ENCODE measurements around the gene TRIM33. TPM values are rescaled to one million over a fixed set of nuclear protein-coding genes. Genes with fewer than 3 reads are reported as not detected.

Gene TRIM33
- total RNA-seq, 1 experiment from 2014 or later, result 53.8 TPM

DNA sequence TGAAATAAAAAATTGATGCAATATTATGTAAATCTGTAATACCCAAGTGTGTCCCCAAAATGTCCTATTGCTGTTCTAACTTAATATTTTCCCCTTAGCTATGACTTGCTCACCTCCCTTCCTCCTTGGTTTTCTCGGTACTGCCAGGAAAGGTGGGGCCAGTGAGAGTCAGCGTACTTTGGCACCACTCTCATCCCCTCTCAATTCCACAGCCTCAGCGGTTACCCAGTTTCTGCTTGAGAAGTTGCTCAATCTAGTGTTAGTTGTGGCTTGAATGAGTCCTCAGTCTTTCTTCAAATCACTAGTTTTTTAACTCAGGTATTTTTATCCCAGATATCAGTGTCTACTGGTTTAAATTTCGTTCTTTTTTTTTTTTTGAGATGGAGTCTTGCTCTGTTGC, 38.1 kb upstream of the TRIM33 start:
- Histone ChIP-seq H3T11ph (ENCODE audit: low read length) (no peak overlapping the region), H3K23me2 (ENCODE audit: insufficient read length, low read depth, low read length, poor library complexity, severe bottlenecking) (no peaks in the 10 kb centered on the region), H2AK5ac (ENCODE audit: insufficient read length, low read length) (no peak overlapping the region), H2BK12ac (ENCODE audit: insufficient read length, low read depth, low read length) (no peak overlapping the region), H3K23ac (ENCODE audit: insufficient read length, low read depth, low read length) (no peak overlapping the region), H3K9ac (ENCODE audit: extremely low read depth, insufficient read length, low read length) (no peak overlapping the region), H3K79me1 (ENCODE audit: insufficient read depth, low read depth, low read length, poor library complexity, severe bottlenecking) (no peaks in the 10 kb centered on the region), H4K8ac (replicated peaks; ENCODE audit: insufficient read length, low read depth, low read length) (no peak overlapping the region), H3K27me3 (ENCODE audit: insufficient read depth, low read length) (no peaks in the 10 kb centered on the region), H3K56ac (ENCODE audit: insufficient read length, low read depth, low read length) (no peak overlapping the region), H3K18ac (ENCODE audit: insufficient read length, low read depth, low read length) (no peak overlapping the region), H3K14ac (ENCODE audit: insufficient read depth, low read length) (no peak overlapping the region), H2BK120ac (ENCODE audit: low read depth, low read length, poor library complexity, severe bottlenecking) (no peak overlapping the region), H4K5ac (ENCODE audit: insufficient read length, low read depth, low read length) (no peak overlapping the region), H2BK20ac (ENCODE audit: low read depth, low read length, poor library complexity, severe bottlenecking) (no peak overlapping the region), H2BK15ac (ENCODE audit: low read depth, low read length) (no peak overlapping the region), H3K4ac (ENCODE audit: low read depth, low read length) (no peak overlapping the region), H3K79me2 (ENCODE audit: insufficient read depth, low read length) (no peaks in the 10 kb centered on the region), H4K20me1 (ENCODE audit: control insufficient read depth, insufficient read depth, insufficient read length) (no peaks in the 10 kb centered on the region), H4K91ac (ENCODE audit: insufficient read length, low read depth, low read length) (no peak overlapping the region), H2AFZ (ENCODE audit: low read length) (no peak overlapping the region), H3K4me1 (ENCODE audit: insufficient read depth, low read length) (no peaks in the 10 kb centered on the region), H2BK5ac (ENCODE audit: insufficient read length, low read length) (no peak overlapping the region), H3K4me2 (ENCODE audit: insufficient read depth, insufficient read length, low read length) (no peak overlapping the region), H3K27ac (ENCODE audit: insufficient read length, low read depth, low read length) (no peak overlapping the region), H3K9me3 (ENCODE audit: control insufficient read depth, low read depth, low read length) (no peaks in the 10 kb centered on the region)
- no peak for DNase-seq
- peaks cover 2% of the 10 kb centered on the region; the same call in 1 of the 2 replicates for H3K27me3 Mint-ChIP-seq (ENCODE audit: low read depth)
- no peak overlapping the region for H3K27ac Mint-ChIP-seq
- peaks cover 2 to 5% of the 10 kb centered on the region in 2 experiments; a peak in 2 of 4 replicates for H3K4me1 Mint-ChIP-seq
- no CpG with 5 or more reads among the region's 4 CpGs for WGBS (ENCODE audit: extremely low coverage, insufficient read length, low lambda C conversion rate)
- H3K9me3 Mint-ChIP-seq, result no peaks in the 10 kb centered on the region
- H3K36me3 Mint-ChIP-seq (ENCODE audit: insufficient read depth in 1 of 3, low read depth in 3 of 3), result no peaks in the 10 kb centered on the region
- H3K4me3 Mint-ChIP-seq, result no peak overlapping the region
- TF ChIP-seq, protein P1, sequence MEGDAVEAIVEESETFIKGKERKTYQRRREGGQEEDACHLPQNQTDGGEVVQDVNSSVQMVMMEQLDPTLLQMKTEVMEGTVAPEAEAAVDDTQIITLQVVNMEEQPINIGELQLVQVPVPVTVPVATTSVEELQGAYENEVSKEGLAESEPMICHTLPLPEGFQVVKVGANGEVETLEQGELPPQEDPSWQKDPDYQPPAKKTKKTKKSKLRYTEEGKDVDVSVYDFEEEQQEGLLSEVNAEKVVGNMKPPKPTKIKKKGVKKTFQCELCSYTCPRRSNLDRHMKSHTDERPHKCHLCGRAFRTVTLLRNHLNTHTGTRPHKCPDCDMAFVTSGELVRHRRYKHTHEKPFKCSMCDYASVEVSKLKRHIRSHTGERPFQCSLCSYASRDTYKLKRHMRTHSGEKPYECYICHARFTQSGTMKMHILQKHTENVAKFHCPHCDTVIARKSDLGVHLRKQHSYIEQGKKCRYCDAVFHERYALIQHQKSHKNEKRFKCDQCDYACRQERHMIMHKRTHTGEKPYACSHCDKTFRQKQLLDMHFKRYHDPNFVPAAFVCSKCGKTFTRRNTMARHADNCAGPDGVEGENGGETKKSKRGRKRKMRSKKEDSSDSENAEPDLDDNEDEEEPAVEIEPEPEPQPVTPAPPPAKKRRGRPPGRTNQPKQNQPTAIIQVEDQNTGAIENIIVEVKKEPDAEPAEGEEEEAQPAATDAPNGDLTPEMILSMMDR (conservative IDR thresholded peaks at IDR 0.05), result no peak

All from H9 (cell line).